Cardiac fibroblast (primary cell): ENCODE data around the gene DHX58.

Experiments used
- DNase-seq, 2 donors: peaks; one replicate each; pipeline versions ENCODE4 v3.0.0 to v3.0.0-alpha.2; 2010; ENCODE audit warnings: low read depth in 2 of 2
- H3K4me3 ChIP-seq, 2 donors: replicated peaks in 1 of 2; 1 replicate in 1 of 2; 2 replicates in 1 of 2; pipeline ENCODE4 v1.5.1; 2011; ENCODE audit warnings: low read depth in 2 of 2, low read length in 2 of 2, mild to moderate bottlenecking in 2 of 2, moderate library complexity in 1 of 2
- CTCF ChIP-seq: IDR thresholded peaks from one replicate; pipeline ENCODE4 v1.5.1; 2011; ENCODE audit warnings: low read depth, mild to moderate bottlenecking, low read length, inconsistent platforms

DHX58 gene

GRCh38 chr17:42107597-42108576, 4.6 kb downstream of the DHX58 start:
- no peak for TF ChIP-seq CTCF
- peak in 1 of 2 donors; percentile 66 for DNase-seq

GRCh38 chr17:42107124-42107523, 5.4 kb downstream of the DHX58 start:
- no peak for TF ChIP-seq CTCF
- no peak for DNase-seq
- no peak overlapping the region for H3K4me3 ChIP-seq

More at GRCh38 chr17:42107597-42108576, 4.6 kb downstream of the DHX58 start:
- peak overlapping the region in 1 of 2 donors; percentile 31 for H3K4me3 ChIP-seq

GRCh38 chr17:42106009-42106408, 6.5 kb downstream of the DHX58 start:
- H3K4me3 ChIP-seq, result no peak overlapping the region
- TF ChIP-seq CTCF, result no peak
- no peak for DNase-seq

GRCh38 chr17:42104264-42104663, 8.2 kb downstream of the DHX58 start:
- H3K4me3 ChIP-seq, result no peak overlapping the region
- no peak for DNase-seq
- TF ChIP-seq CTCF, result no peak

GRCh38 chr17:42103221-42103954, 9.1 kb downstream of the DHX58 start:
- no peak overlapping the region for H3K4me3 ChIP-seq
- no peak for TF ChIP-seq CTCF
- no peak for DNase-seq

GRCh38 chr17:42101513-42102292, 10.8 kb downstream of the DHX58 start:
- peak; percentile 98 for TF ChIP-seq CTCF
- peak; percentile 79 for DNase-seq

More at GRCh38 chr17:42101513-42102292, 10.8 kb downstream of the DHX58 start:
- H3K4me3 ChIP-seq, result no peak overlapping the region
